Measurements from ENCODE around the gene INPP4A.

INPP4A gene

DNA sequence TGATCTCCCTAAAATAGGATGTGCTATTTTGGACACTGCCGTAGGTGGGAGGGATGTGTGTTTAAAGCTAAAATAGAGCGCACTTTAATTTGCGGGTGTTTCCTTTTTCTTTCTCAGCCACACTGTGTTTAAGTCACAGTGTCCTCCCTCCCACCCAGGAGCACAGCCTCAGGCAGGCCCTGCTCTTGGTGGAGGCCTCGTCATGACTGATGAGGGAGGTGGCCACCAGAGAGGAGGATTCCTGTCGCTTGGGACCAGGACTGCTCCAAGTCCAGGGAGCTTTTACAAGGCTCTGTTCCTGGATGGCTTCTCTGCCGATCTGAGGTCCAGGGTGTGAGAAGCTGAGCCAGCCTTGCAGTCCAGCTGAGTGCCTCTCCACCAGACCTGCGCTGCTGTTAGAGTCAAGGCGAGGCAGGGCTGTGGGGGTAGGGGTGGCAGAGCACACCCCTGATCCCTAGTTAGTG, 33.5 kb downstream of the INPP4A start:
- DNase-seq: no peak

GRCh38 chr2:98478907-98479306, 34.2 kb downstream of the INPP4A start:
- no peak for DNase-seq

DNA sequence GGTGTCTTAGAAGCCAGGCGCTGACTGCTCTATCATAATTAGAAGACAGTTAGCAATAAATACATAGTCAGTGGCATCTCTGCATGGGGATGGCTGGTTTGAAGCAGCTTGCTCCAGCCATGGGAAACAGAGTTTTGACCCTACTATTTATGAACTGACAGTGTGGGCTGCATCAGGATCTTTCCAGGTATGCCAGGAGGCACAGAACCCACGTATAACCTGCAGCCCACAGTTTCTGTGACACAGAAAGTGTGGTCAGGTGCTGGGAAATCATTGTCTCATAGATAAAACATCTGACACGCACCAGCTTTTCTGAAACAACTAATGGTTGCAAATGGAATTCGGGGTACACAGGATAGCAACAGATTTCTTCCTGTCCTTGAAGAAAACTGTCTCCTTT, 34.7 kb downstream of the INPP4A start:
- no peak for DNase-seq

- DNase-seq: no peak
Measured at GRCh38 chr2:98479959-98480524, 35.4 kb downstream of the INPP4A start.

- no peak for DNase-seq
Measured at GRCh38 chr2:98480598-98480997, 35.9 kb downstream of the INPP4A start.

DNA sequence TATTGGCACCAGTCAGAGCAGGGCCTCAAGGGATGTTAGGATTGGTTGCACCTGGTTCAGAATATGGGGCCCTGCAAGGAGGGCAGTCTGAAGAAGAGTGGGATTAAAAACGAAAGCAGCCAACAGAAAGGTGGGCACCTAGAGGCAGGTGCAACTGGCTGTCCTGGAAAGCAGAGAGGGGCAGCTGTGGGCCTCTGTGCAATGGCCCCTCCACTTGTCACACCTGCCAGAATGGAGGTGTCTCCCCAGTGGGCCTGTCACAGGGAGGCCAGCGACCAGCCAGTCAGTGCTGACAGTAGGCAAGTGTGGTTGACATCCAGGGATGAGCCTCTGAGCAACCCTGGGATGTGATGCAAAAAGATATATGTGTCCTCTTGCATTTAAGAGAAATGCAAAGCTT, 37.7 kb downstream of the INPP4A start:
- DNase-seq: no peak

- no peak for DNase-seq
Measured at GRCh38 chr2:98483257-98483861, 38.7 kb downstream of the INPP4A start.

DNA sequence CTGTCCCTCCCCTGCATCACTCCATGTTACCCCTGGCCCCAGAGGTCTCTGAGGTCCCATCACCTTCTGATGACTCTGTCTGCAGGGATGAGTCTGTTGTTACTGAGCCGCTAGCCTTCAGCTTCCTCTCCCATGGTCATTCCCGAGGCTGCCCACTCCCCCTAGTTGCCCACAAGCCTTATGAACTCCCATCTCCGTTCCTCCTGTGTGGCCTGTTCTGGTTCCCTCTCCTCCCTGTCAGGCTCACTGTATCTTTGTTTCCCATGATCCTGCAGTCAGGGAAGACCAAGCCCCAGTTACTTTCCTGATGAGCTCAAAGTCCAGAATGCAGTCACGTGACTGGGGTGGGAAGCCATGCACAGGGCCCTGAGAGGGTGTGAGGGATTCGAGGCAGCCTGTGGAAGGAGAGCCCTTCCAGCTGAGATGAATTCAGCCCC, 39.5 kb downstream of the INPP4A start:
- no peak for DNase-seq

DNA sequence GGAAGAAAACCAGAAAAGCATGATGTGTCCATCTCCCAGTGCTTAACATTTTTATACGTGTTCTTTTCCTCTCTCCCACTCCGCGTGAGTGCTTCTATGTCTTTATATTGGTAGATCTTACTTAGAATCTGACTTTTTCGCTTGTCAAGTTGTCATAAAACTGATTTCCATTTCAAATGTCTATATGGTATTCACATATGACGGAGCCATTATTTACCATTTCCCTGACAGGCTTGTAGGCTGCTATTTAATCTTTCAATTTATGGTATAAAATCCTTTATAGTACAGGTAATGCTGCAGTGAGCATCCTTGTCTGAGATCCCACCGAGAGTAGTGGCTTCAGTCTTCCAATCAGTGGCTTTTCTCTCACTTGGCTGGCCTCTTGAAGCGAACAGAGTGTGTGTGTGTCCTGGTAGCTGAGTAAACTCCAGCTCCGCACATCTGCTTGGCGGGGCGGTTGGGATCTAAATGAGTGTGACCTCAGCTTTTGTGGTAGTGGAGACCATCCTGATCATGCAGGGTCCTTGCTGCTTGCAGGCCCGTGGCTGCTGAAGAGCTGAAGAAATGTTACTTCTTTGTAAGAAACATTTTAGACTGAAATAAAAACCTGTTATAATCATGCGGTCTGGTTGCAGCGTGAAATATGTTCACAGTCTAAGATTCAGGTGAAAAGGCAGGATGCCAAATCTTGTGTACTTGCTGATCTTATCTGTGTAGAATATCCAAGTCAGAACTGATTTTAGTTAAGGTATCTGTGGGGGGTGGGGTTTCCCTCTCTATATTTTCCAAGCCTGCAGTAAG, 40.2 kb downstream of the INPP4A start:
- no peak for DNase-seq

DNA sequence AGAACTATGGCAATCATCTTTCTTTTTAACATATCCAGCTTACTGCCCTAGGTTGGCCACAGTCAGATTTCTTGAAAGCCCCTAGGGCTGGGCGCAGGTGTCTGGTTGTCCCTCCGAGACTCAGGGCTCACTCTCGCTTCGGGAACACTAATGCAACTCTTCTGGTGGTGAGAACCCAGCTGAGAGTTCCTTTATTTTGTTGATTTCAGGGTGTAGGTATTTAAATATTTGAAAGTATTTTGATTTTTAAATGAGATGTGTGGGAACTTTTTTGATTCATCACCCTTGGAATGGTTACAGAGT, 40.7 kb downstream of the INPP4A start:
- DNase-seq: no peak

DNA sequence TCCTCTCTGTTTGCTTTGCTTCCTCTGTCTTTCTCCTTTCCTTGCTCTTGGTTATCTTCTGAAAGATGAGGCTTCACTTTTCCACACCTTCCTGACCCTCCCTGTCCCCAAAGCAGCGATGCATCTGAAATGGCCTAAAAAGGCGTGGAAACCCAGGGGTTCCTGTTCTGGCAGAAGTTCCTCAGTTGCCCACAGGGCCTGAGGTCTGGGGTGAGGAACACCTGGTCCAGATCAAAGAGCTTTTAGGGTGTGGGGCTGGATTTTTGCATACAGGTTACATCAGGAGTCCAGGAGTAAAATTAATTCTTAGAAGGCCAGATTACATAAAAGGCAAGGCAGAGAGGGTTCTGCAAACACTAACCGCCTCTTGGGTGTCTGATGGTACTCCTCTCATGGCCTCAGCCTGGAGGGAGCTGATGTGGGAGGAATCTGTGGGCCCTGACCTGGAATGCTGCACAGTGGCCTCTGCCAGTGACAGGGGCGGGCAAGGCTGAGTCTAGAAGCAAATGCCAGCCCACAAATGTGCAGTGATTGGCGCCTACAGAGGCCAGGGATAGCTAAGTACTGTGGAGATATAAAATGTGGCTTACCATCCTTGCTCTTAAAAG, 41.8 kb downstream of the INPP4A start:
- DNase-seq: no peak

DNA sequence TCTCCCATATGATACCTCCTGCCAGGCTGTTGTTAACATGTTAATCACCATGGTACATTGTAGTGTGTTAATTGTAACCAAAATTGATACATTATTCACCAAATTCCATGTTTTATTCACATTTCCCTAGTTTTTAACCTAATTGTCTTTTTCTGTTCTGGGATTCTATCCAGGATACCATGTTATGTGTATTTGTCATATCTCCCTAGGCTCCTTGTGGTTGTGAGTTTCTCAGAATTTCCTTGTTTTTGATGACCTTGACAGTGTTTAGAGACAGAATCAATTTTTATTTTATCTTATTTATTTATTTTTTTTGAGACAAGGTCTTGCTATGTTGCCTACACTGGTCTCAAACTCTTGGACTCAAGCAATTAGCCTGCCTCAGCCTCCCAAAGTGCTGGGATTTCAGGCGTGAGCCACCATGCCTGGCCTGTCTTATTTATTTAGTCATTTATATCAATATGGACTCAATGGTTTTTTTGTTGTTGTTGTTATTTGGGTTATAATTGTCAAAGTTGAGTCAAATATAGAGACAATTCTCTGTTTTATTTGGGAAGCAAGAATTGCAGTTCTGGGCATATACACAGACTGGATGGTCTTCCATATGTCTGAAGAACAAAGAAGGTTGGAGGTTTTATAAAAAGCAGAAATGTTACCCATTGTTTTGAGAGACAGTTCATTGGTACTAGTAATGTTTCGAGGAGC, 42.6 kb downstream of the INPP4A start:
- no peak for DNase-seq

DNA sequence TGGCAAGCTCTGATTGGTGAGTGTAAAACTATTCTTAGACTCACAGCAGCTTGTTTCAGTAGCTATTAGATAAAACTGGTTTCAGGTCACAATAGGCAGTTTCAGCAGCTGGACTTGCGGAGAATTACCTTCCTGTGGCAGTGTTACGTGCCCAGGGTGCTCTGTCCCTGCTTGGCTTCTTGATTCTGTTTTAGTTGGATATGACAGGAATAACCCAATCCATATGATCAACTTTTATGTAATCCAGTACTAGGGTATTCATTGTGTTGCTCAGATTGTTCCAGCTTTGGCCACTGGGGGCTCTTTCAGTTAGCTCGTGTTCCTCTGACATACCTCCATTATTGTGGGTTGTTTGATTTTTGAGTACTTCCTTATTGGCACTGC, 43.1 kb downstream of the INPP4A start:
- DNase-seq: no peak

DNA sequence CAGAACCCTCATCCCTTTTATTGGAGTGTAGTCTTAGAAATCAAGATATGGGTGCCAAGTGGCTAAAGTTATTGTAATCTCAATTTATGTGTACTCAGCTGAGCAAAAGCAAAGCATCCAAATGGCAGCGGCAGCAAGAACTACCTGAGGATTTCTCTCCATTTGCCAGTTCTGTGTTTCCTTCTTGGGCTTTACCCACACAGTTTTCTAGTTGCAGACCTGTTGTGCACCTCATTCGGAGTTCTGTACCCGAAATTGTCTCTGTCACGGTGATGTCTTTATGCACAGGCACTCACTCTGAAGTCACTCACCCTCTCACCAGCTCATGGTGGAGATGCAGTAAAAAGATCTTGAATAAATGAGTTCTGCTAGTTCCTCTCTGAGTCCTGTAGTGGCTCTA, 43.6 kb downstream of the INPP4A start:
- DNase-seq: no peak

- no peak for DNase-seq
Measured at GRCh38 chr2:98489486-98489885, 44.8 kb downstream of the INPP4A start.

DNA sequence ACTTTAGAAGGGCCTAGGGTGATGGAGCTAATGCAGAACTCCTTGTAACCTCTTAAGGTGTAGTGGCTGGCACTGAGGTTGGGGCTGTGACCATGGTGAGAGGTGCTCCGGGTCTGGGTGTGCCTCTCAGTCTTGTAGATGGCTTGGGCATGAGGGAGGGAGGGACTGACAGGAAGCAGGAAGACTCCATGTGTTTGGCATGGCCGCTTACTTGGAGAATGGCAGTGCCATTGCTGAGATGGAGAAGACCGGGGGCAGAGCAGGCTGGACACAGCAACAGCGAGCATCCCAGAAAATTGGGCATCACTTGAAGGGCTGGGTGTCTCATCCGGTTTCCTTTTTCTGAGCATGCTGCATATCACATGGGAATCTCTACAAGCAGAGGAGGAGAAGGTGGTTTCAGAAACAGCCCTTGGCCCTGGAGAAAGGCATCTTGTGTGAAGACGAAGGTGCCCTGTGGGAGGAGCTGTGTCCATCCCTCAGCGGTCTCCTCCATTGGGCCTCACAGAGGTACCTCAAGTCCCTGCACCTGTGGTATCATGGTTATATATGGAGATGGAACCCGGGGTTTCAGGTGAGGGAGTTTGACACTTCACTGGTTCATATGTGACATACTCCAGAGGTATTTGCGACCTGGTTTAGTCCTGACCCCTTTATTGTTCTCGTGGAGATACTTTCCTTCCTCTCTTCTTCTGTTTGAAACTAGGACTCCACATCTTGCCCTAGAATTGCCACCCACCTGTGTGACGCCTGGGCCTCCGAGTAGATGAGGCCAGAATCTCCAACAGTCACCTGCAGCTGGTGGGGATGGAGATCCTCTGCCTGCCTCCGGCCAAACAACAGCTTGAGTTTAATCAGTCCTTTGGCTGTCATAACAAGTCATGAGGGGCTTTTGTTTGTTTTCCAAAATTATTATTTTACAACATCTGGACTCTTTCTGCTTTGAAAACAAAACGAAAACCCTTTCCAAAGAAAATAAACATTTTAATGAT, 45.6 kb downstream of the INPP4A start:
- no peak for DNase-seq

- DNase-seq: no peak
Measured at GRCh38 chr2:98492441-98492840, 47.8 kb downstream of the INPP4A start.

GRCh38 chr2:98494699-98495098, 50.0 kb downstream of the INPP4A start:
- DNase-seq: no peak

- no peak for DNase-seq
Measured at GRCh38 chr2:98496750-98497493, 52.3 kb downstream of the INPP4A start.

DNA sequence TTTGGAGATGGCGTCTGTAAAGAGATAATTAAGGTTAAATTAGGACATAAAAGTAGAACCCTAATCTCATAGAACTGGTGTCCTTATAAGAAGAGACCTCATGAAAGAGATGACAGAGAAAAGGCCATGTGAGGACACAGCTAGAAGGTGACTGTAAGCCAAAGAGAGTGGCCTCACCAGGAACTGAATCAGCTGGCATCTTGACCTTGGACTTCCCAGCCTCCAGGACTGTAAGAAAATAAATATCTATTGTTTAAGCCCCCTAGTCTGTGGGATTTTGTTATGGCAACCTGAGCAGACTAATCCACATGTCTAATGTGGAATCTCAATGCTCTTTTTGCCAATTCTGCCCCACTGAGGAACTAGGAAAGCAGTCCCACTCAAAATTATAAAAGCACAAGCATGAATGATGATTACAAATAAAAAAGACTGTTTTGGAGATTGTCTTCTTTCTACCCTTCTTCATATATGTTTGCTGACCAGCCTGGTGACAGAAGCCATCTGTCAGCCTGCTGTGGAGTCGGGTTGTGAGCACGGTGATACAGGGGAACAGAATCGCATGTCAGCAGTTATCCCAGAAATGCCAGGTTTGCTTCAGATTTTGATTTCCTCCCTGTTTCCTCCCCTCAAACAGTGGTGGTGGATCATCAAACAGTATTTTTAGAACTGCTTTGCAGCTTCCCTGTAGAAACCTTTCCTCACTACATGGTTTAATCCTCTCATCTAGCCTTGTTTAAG, 54.2 kb downstream of the INPP4A start:
- no peak for DNase-seq

GRCh38 chr2:98500561-98500960, 55.9 kb downstream of the INPP4A start:
- no peak for DNase-seq
